ENCODE results near the gene EDC4.

The EDC4 gene

GRCh38 chr16:67845291-67846062, 27.4 kb upstream of the EDC4 start:
- Mint-ChIP-seq H3K4me1 (peaks cover 49% of the 10 kb centered on the region), H3K9me3 (no peaks in the 10 kb centered on the region), H3K36me3 (no peaks in the 10 kb centered on the region), H3K27ac (peak overlapping the region; percentile 90), H3K27me3 (no peaks in the 10 kb centered on the region), H3K4me3 (peak overlapping the region; percentile 92)

- Mint-ChIP-seq H3K36me3 (no peaks in the 10 kb centered on the region), H3K4me1 (peaks cover 49% of the 10 kb centered on the region), H3K27ac (peak overlapping the region; percentile 90), H3K27me3 (no peaks in the 10 kb centered on the region), H3K9me3 (no peaks in the 10 kb centered on the region), H3K4me3 (peak overlapping the region; percentile 92)
Measured at GRCh38 chr16:67846063-67846319, 26.9 kb upstream of the EDC4 start.

- Mint-ChIP-seq H3K27ac (peak within 1 kb of the TSS; percentile 94), H3K27me3 (no peaks in the 10 kb centered on the region), H3K36me3 (no peaks in the 10 kb centered on the region), H3K4me3 (peak within 1 kb of the TSS; percentile 94), H3K4me1 (peaks cover 46% of the 10 kb centered on the region), H3K9me3 (no peaks in the 10 kb centered on the region)
Measured at GRCh38 chr16:67846320-67847063, 26.4 kb upstream of the EDC4 start, which contains the start of gene NUTF2. Gene NUTF2 (plus strand): TSS chr16:67846933. CDS start chr16:67865131, 18,198 bp downstream.

GRCh38 chr16:67847064-67847861, 25.6 kb upstream of the EDC4 start, which contains the start of gene CENPT:
Gene CENPT (minus strand): TSS chr16:67847693. CDS start chr16:67833859, 13,834 bp downstream.
- Mint-ChIP-seq H3K27ac (peak within 1 kb of the TSS; percentile 94), H3K4me3 (peak within 1 kb of the TSS; percentile 94), H3K36me3 (no peaks in the 10 kb centered on the region), H3K4me1 (peaks cover 44% of the 10 kb centered on the region), H3K27me3 (no peaks in the 10 kb centered on the region), H3K9me3 (no peaks in the 10 kb centered on the region)

- no peaks in the 10 kb centered on the region for H3K36me3 Mint-ChIP-seq
- peak overlapping the region; percentile 94 for H3K4me3 Mint-ChIP-seq
- peaks cover 39% of the 10 kb centered on the region for H3K4me1 Mint-ChIP-seq
- H3K27ac Mint-ChIP-seq, result no peak overlapping the region
- H3K27me3 Mint-ChIP-seq, result no peaks in the 10 kb centered on the region
- H3K9me3 Mint-ChIP-seq, result no peaks in the 10 kb centered on the region
Measured at GRCh38 chr16:67848118-67848517, 24.7 kb upstream of the EDC4 start.

GRCh38 chr16:67853670-67854069, 19.2 kb upstream of the EDC4 start:
- Mint-ChIP-seq H3K4me1 (peaks cover 38% of the 10 kb centered on the region), H3K27me3 (no peaks in the 10 kb centered on the region), H3K4me3 (no peak overlapping the region), H3K9me3 (no peaks in the 10 kb centered on the region), H3K36me3 (peaks cover 2% of the 10 kb centered on the region), H3K27ac (no peak overlapping the region)

GRCh38 chr16:67855789-67856188, 17.1 kb upstream of the EDC4 start:
- H3K4me3 Mint-ChIP-seq, result no peak overlapping the region
- H3K27me3 Mint-ChIP-seq, result no peaks in the 10 kb centered on the region
- H3K9me3 Mint-ChIP-seq, result no peaks in the 10 kb centered on the region
- no peak overlapping the region for H3K27ac Mint-ChIP-seq
- peaks cover 2% of the 10 kb centered on the region for H3K36me3 Mint-ChIP-seq
- H3K4me1 Mint-ChIP-seq, result peaks cover 35% of the 10 kb centered on the region

GRCh38 chr16:67856927-67857546, 15.8 kb upstream of the EDC4 start:
- no peak overlapping the region for H3K27ac Mint-ChIP-seq
- H3K36me3 Mint-ChIP-seq, result peaks cover 2% of the 10 kb centered on the region
- no peaks in the 10 kb centered on the region for H3K9me3 Mint-ChIP-seq
- H3K4me1 Mint-ChIP-seq, result peaks cover 45% of the 10 kb centered on the region
- H3K4me3 Mint-ChIP-seq, result no peak overlapping the region
- no peaks in the 10 kb centered on the region for H3K27me3 Mint-ChIP-seq

- Mint-ChIP-seq H3K36me3 (peaks cover 2% of the 10 kb centered on the region), H3K27me3 (no peaks in the 10 kb centered on the region), H3K4me1 (peaks cover 46% of the 10 kb centered on the region), H3K4me3 (no peak overlapping the region), H3K27ac (peak overlapping the region; percentile 85), H3K9me3 (no peaks in the 10 kb centered on the region)
Measured at GRCh38 chr16:67857547-67858233, 15.2 kb upstream of the EDC4 start.

- Mint-ChIP-seq H3K4me1 (peaks cover 46% of the 10 kb centered on the region), H3K4me3 (no peak overlapping the region), H3K36me3 (peaks cover 2% of the 10 kb centered on the region), H3K27ac (no peak overlapping the region), H3K27me3 (no peaks in the 10 kb centered on the region), H3K9me3 (no peaks in the 10 kb centered on the region)
Measured at GRCh38 chr16:67858500-67858899, 14.4 kb upstream of the EDC4 start.

GRCh38 chr16:67860589-67861398, 12.1 kb upstream of the EDC4 start:
- Mint-ChIP-seq H3K4me3 (no peak overlapping the region), H3K27me3 (no peaks in the 10 kb centered on the region), H3K4me1 (peaks cover 37% of the 10 kb centered on the region), H3K36me3 (peaks cover 2% of the 10 kb centered on the region), H3K9me3 (no peaks in the 10 kb centered on the region), H3K27ac (no peak overlapping the region)

GRCh38 chr16:67861877-67862276, 11.0 kb upstream of the EDC4 start:
- Mint-ChIP-seq H3K36me3 (peaks cover 2% of the 10 kb centered on the region), H3K27ac (peak overlapping the region; percentile 15), H3K4me1 (peaks cover 34% of the 10 kb centered on the region)

GRCh38 chr16:67862623-67863583, 9.9 kb upstream of the EDC4 start:
- Mint-ChIP-seq H3K9me3 (no peaks in the 10 kb centered on the region), H3K4me1 (peaks cover 24% of the 10 kb centered on the region), H3K27ac (no peak overlapping the region), H3K36me3 (peaks cover under 1% of the 10 kb centered on the region), H3K27me3 (no peaks in the 10 kb centered on the region), H3K4me3 (no peak overlapping the region)

More at GRCh38 chr16:67861877-67862276, 11.0 kb upstream of the EDC4 start:
- H3K9me3 Mint-ChIP-seq, result no peaks in the 10 kb centered on the region
- no peaks in the 10 kb centered on the region for H3K27me3 Mint-ChIP-seq
- no peak overlapping the region for H3K4me3 Mint-ChIP-seq
